ENCODE results near the gene LDLR.

- TF ChIP-seq CTCF (IDR thresholded peaks at IDR 0.05): no peak
- TF ChIP-seq POLR2A (IDR thresholded peaks at IDR 0.05): no peak
Measured at GRCh38 chr19:11046605-11047354, 42.5 kb upstream of the LDLR start.
